GM23248 (cell line): ENCODE data around the gene NRG3. TPM values are rescaled to one million over a fixed set of nuclear protein-coding genes. Genes with fewer than 3 reads are reported as not detected.

ENCODE experiments used
- DNase-seq: peaks from one replicate; pipeline ENCODE4 v3.0.0-alpha.2; 2015
- H2AFZ ChIP-seq: fragments of 200-600 bp; sonication (generic); 2 replicates; pipeline ENCODE4 v1.6.1; 2016; ENCODE audit warnings: antibody characterized with exemption
- H3F3A ChIP-seq: fragments of 200-600 bp; sonication (generic); 2 replicates; pipeline ENCODE4 v1.6.1; 2016; ENCODE audit warnings: mild to moderate bottlenecking, antibody characterized with exemption, mixed run types; ENCODE audit not compliant: insufficient read depth
- H3K27ac ChIP-seq: fragments of 200-600 bp; sonication (generic); 2 replicates; pipeline ENCODE4 v1.5.1; 2016; ENCODE audit warnings: mild to moderate bottlenecking
- H3K27me3 ChIP-seq: fragments of 200-600 bp; sonication (generic); replicated peaks from 2 replicates; pipeline ENCODE4 v1.6.1; 2016; ENCODE audit warnings: mild to moderate bottlenecking; ENCODE audit not compliant: insufficient read depth
- H3K36me3 ChIP-seq: fragments of 200-600 bp; sonication (generic); 2 replicates; pipeline ENCODE4 v1.6.1; 2016; ENCODE audit warnings: low read depth, mild to moderate bottlenecking
- H3K4me1 ChIP-seq: fragments of 200-600 bp; sonication (generic); 2 replicates; pipeline ENCODE4 v1.6.1; 2016; ENCODE audit warnings: mild to moderate bottlenecking; ENCODE audit not compliant: insufficient read depth
- H3K4me2 ChIP-seq: fragments of 200-600 bp; sonication (generic); one replicate; pipeline ENCODE4 v1.6.1; 2016; ENCODE audit warnings: mild to moderate bottlenecking; ENCODE audit not compliant: unreplicated experiment
- H3K4me3 ChIP-seq: fragments of 200-600 bp; sonication (generic); 2 replicates; pipeline ENCODE4 v1.5.1; 2016; ENCODE audit warnings: mild to moderate bottlenecking
- H3K79me2 ChIP-seq: fragments of 200-600 bp; sonication (generic); 2 replicates; pipeline ENCODE4 v1.6.1; 2016; ENCODE audit warnings: mild to moderate bottlenecking; ENCODE audit not compliant: insufficient read depth
- H3K9ac ChIP-seq: fragments of 200-600 bp; sonication (generic); 2 replicates; pipeline ENCODE4 v1.6.1; 2016; ENCODE audit warnings: mild to moderate bottlenecking
- H3K9me2 ChIP-seq: fragments of 200-600 bp; sonication (generic); 2 replicates; pipeline ENCODE4 v1.6.1; 2016; ENCODE audit warnings: mixed run types, mild to moderate bottlenecking, moderate library complexity; ENCODE audit not compliant: insufficient read depth
- H3K9me3 ChIP-seq: fragments of 200-600 bp; sonication (generic); one replicate; pipeline ENCODE4 v1.6.1; 2017; ENCODE audit warnings: low read depth
- H4K20me1 ChIP-seq: fragments of 200-600 bp; sonication (generic); 2 replicates; pipeline ENCODE4 v1.6.0; 2016; ENCODE audit not compliant: insufficient read depth
- EZH2 ChIP-seq: fragments of 200-600 bp; sonication (generic); IDR thresholded peaks from 2 replicates; pipeline ENCODE4 v1.6.1; 2018; ENCODE audit warnings: antibody characterized with exemption, mild to moderate bottlenecking; ENCODE audit not compliant: insufficient read depth, poor library complexity, severe bottlenecking
- EZH2phosphoT487 ChIP-seq: fragments of 200-600 bp; sonication (generic); IDR thresholded peaks from 2 replicates; pipeline ENCODE4 v1.6.1; 2018; ENCODE audit warnings: antibody characterized with exemption, moderate library complexity, mild to moderate bottlenecking, low read depth; ENCODE audit not compliant: insufficient read depth
- WGBS, 2 experiments: methylation state at CpG; one replicate each; pipeline ENCODE4 v1.1.6; 2015 to 2017; ENCODE audit warnings: low lambda C conversion rate in 2 of 2, low coverage in 1 of 2; ENCODE audit errors: missing lambda C conversion rate in 2 of 2; 5-methylcytosine and 5-hydroxymethylcytosine counted together
- in situ Hi-C: fragments of 300-500 bp; cut with MboI; formaldehyde crosslinking; loops from 2 replicates; pipeline ENCODE4 v1.15.0; 2020
- polyA plus RNA-seq: library from polyadenylated mRNA; unstranded; fragments of >200 nt; fragmentation: Nextera tagmentation; extraction: Ambion mirVana; gene quantifications from 2 replicates; pipeline ENCODE4 v1.2.1, GENCODE V29; 2016
- total RNA-seq: library from RNA; depleted of rRNA; stranded (reverse); fragments of >200 nt; shearing (Covaris generic); gene quantifications from 2 replicates; pipeline ENCODE4 v1.2.3, GENCODE V29; 2014

NRG3 gene
- total and polyA plus RNA-seq, 2 experiments from 2014 or later, result not detected

GRCh38 chr10:81847675-81848074 is 27.3 kb upstream of the NRG3 start:
- Histone ChIP-seq H3K4me1 (no peaks in the 10 kb centered on the region), H3K4me2 (no peak overlapping the region), H3K36me3 (no peaks in the 10 kb centered on the region), H4K20me1 (no peaks in the 10 kb centered on the region), H3K27me3 (no peaks in the 10 kb centered on the region), H3F3A (no peaks in the 10 kb centered on the region), H3K9me2 (no peaks in the 10 kb centered on the region), H3K4me3 (no peak overlapping the region), H3K9ac (no peak overlapping the region), H3K9me3 (no peaks in the 10 kb centered on the region), H3K27ac (no peak overlapping the region), H3K79me2 (no peaks in the 10 kb centered on the region), H2AFZ (no peak overlapping the region)
- in situ Hi-C loops, result no loop called here
- no peak for TF ChIP-seq EZH2phosphoT487
- no peak for TF ChIP-seq EZH2
- DNase-seq, result no peak
- 5 to 7% methylated on average over 2 of the region's 2 CpGs for WGBS, 2 experiments

GRCh38 chr10:81848514-81848913 is 26.5 kb upstream of the NRG3 start:
- 1 to 3% methylated on average over 4 of the region's 4 CpGs for WGBS, 2 experiments
- TF ChIP-seq EZH2phosphoT487, result no peak
- no peak for TF ChIP-seq EZH2
- Histone ChIP-seq H3F3A (no peaks in the 10 kb centered on the region), H3K9me3 (no peaks in the 10 kb centered on the region), H3K36me3 (no peaks in the 10 kb centered on the region), H3K27ac (no peak overlapping the region), H3K4me2 (no peak overlapping the region), H3K9me2 (no peaks in the 10 kb centered on the region), H4K20me1 (no peaks in the 10 kb centered on the region), H3K27me3 (no peaks in the 10 kb centered on the region), H2AFZ (no peak overlapping the region), H3K79me2 (no peaks in the 10 kb centered on the region), H3K9ac (no peak overlapping the region), H3K4me1 (no peaks in the 10 kb centered on the region), H3K4me3 (no peak overlapping the region)
- in situ Hi-C loops, result no loop called here
- DNase-seq, result no peak

GRCh38 chr10:81848931-81849330 is 26.1 kb upstream of the NRG3 start:
- Histone ChIP-seq H3K79me2 (no peaks in the 10 kb centered on the region), H4K20me1 (no peaks in the 10 kb centered on the region), H3K4me2 (no peak overlapping the region), H2AFZ (no peak overlapping the region), H3K27ac (no peak overlapping the region), H3K9me2 (no peaks in the 10 kb centered on the region), H3K9ac (no peak overlapping the region), H3K27me3 (no peaks in the 10 kb centered on the region), H3K36me3 (no peaks in the 10 kb centered on the region), H3K4me3 (no peak overlapping the region), H3K4me1 (no peaks in the 10 kb centered on the region), H3K9me3 (no peaks in the 10 kb centered on the region), H3F3A (no peaks in the 10 kb centered on the region)
- no peak for TF ChIP-seq EZH2
- TF ChIP-seq EZH2phosphoT487, result no peak
- in situ Hi-C loops, result no loop called here
- 23 to 35% methylated on average over 5 of the region's 5 CpGs for WGBS, 2 experiments
- no peak for DNase-seq

GRCh38 chr10:81862596-81862995 is 12.4 kb upstream of the NRG3 start:
- no peak for TF ChIP-seq EZH2phosphoT487
- TF ChIP-seq EZH2, result no peak
- 62 to 69% methylated on average over 14 to 18 of the region's 19 CpGs for WGBS, 2 experiments
- DNase-seq, result no peak

GRCh38 chr10:81863771-81864170 is 11.2 kb upstream of the NRG3 start:
- DNase-seq, result no peak
- no peaks in the 10 kb centered on the region for H3K27me3 ChIP-seq
- H3K79me2 ChIP-seq, result no peaks in the 10 kb centered on the region
- H3K4me2 ChIP-seq, result no peak overlapping the region
- TF ChIP-seq EZH2phosphoT487, result no peak
- no peak for TF ChIP-seq EZH2
- H3K9me2 ChIP-seq, result no peaks in the 10 kb centered on the region
- no peaks in the 10 kb centered on the region for H4K20me1 ChIP-seq
- no peak overlapping the region for H3K9ac ChIP-seq
- no peaks in the 10 kb centered on the region for H3K4me1 ChIP-seq
- H3K27ac ChIP-seq, result no peak overlapping the region
- no peaks in the 10 kb centered on the region for H3F3A ChIP-seq
- no peaks in the 10 kb centered on the region for H3K36me3 ChIP-seq
- H3K9me3 ChIP-seq, result no peaks in the 10 kb centered on the region
- in situ Hi-C loops, result no loop called here
- H2AFZ ChIP-seq, result no peak overlapping the region
- no peak overlapping the region for H3K4me3 ChIP-seq

More at GRCh38 chr10:81862596-81862995, 12.4 kb upstream of the NRG3 start:
- no peak overlapping the region for H3K9ac ChIP-seq
- no peaks in the 10 kb centered on the region for H3K79me2 ChIP-seq
- H3K27ac ChIP-seq, result no peak overlapping the region
- H3F3A ChIP-seq, result no peaks in the 10 kb centered on the region
- in situ Hi-C loops, result no loop called here
- H4K20me1 ChIP-seq, result no peaks in the 10 kb centered on the region
- no peaks in the 10 kb centered on the region for H3K36me3 ChIP-seq
- no peaks in the 10 kb centered on the region for H3K4me1 ChIP-seq
- H3K9me2 ChIP-seq, result no peaks in the 10 kb centered on the region
- H3K27me3 ChIP-seq, result no peaks in the 10 kb centered on the region
- H3K4me3 ChIP-seq, result no peak overlapping the region
- no peaks in the 10 kb centered on the region for H3K9me3 ChIP-seq
- H3K4me2 ChIP-seq, result no peak overlapping the region
- H2AFZ ChIP-seq, result no peak overlapping the region
